Cardiac muscle cell (in vitro differentiated cells and primary cell): Measurements from ENCODE around the gene TMEM109. TPM values are rescaled to one million over a fixed set of nuclear protein-coding genes. Genes with fewer than 3 reads are reported as not detected.

ENCODE experiments used
- DNase-seq, 2 donors: peaks; one replicate each; pipeline versions ENCODE4 v3.0.0 to v3.0.0-alpha.2; 2010 to 2017; ENCODE audit warnings: low read depth in 1 of 2, low spot score in 1 of 2
- H3K27ac ChIP-seq: fragments of 200-600 bp; sonication (generic); 2 replicates; pipeline ENCODE4 v1.5.1; 2016
- H3K27me3 ChIP-seq: fragments of 200-600 bp; sonication (generic); 2 replicates; pipeline ENCODE4 v1.6.0; 2016; ENCODE audit warnings: control low read depth
- H3K36me3 ChIP-seq: fragments of 200-600 bp; sonication (generic); 2 replicates; pipeline ENCODE4 v1.5.1; 2016; ENCODE audit warnings: control low read depth
- H3K4me1 ChIP-seq: fragments of 200-600 bp; sonication (generic); 2 replicates; pipeline ENCODE4 v1.8.1; 2017; ENCODE audit warnings: low read depth, mild to moderate bottlenecking, mixed run types
- H3K4me3 ChIP-seq: fragments of 200-600 bp; sonication (generic); 2 replicates; pipeline ENCODE4 v1.5.1; 2016; ENCODE audit warnings: mild to moderate bottlenecking
- H3K9me3 ChIP-seq: fragments of 200-600 bp; sonication (generic); 2 replicates; pipeline ENCODE4 v1.5.1; 2017; ENCODE audit warnings: low read depth, mild to moderate bottlenecking, control low read depth
- CTCF ChIP-seq: IDR thresholded peaks from 2 replicates; pipeline ENCODE4 v1.5.1; 2012; ENCODE audit warnings: low read depth, mild to moderate bottlenecking, low read length
- polyA plus RNA-seq: library from polyadenylated mRNA; unstranded; fragments of >200 nt; fragmentation: Nextera tagmentation; extraction: Ambion mirVana; gene quantifications from 2 replicates; pipeline ENCODE4 v1.2.1, GENCODE V29; 2016
- total RNA-seq: library from RNA; depleted of rRNA; stranded (reverse); fragments of >200 nt; gene quantifications from 2 replicates; pipeline ENCODE4 v1.2.3, GENCODE V29; 2016

Gene TMEM109
- total and polyA plus RNA-seq, 2 experiments from 2014 or later, result 56.7 to 109 TPM

GRCh38 chr11:60919956-60920355, 6.0 kb downstream of the TMEM109 start:
- H3K4me3 ChIP-seq, result no peak overlapping the region
- H3K4me1 ChIP-seq, result no peaks in the 10 kb centered on the region
- no peak for TF ChIP-seq CTCF
- peak in 1 of 2 donors; percentile 45 for DNase-seq
- H3K9me3 ChIP-seq, result no peaks in the 10 kb centered on the region
- H3K36me3 ChIP-seq, result peaks cover 20% of the 10 kb centered on the region
- no peaks in the 10 kb centered on the region for H3K27me3 ChIP-seq
- H3K27ac ChIP-seq, result no peak overlapping the region

- no peak for TF ChIP-seq CTCF
- Histone ChIP-seq H3K4me1 (no peaks in the 10 kb centered on the region), H3K4me3 (no peak overlapping the region), H3K36me3 (peaks cover 20% of the 10 kb centered on the region), H3K27me3 (no peaks in the 10 kb centered on the region), H3K9me3 (no peaks in the 10 kb centered on the region), H3K27ac (no peak overlapping the region)
- no peak for DNase-seq
Measured at GRCh38 chr11:60921259-60921658, 7.3 kb downstream of the TMEM109 start.

- no peaks in the 10 kb centered on the region for H3K9me3 ChIP-seq
- peaks cover 20% of the 10 kb centered on the region for H3K36me3 ChIP-seq
- no peak overlapping the region for H3K27ac ChIP-seq
Measured at GRCh38 chr11:60921777-60922335, 7.9 kb downstream of the TMEM109 start.

GRCh38 chr11:60922906-60923305, 8.9 kb downstream of the TMEM109 start:
- Histone ChIP-seq H3K27me3 (no peaks in the 10 kb centered on the region), H3K4me1 (no peaks in the 10 kb centered on the region), H3K4me3 (no peak overlapping the region), H3K36me3 (peaks cover 22% of the 10 kb centered on the region), H3K9me3 (no peaks in the 10 kb centered on the region), H3K27ac (no peak overlapping the region)
- TF ChIP-seq CTCF, result no peak
- no peak for DNase-seq

More at GRCh38 chr11:60921777-60922335, 7.9 kb downstream of the TMEM109 start:
- no peaks in the 10 kb centered on the region for H3K4me1 ChIP-seq
- no peak for TF ChIP-seq CTCF
- H3K27me3 ChIP-seq, result no peaks in the 10 kb centered on the region
- no peak overlapping the region for H3K4me3 ChIP-seq
- DNase-seq, result no peak

GRCh38 chr11:60923326-60923725, 9.4 kb downstream of the TMEM109 start:
- no peak overlapping the region for H3K4me3 ChIP-seq
- H3K27ac ChIP-seq, result no peak overlapping the region
- H3K36me3 ChIP-seq, result peaks cover 26% of the 10 kb centered on the region
- no peak for DNase-seq
- no peak for TF ChIP-seq CTCF
- no peaks in the 10 kb centered on the region for H3K9me3 ChIP-seq
- H3K4me1 ChIP-seq, result no peaks in the 10 kb centered on the region
- no peaks in the 10 kb centered on the region for H3K27me3 ChIP-seq

- H3K9me3 ChIP-seq, result no peaks in the 10 kb centered on the region
- no peak overlapping the region for H3K4me3 ChIP-seq
- no peak for TF ChIP-seq CTCF
- no peak for DNase-seq
- H3K4me1 ChIP-seq, result no peaks in the 10 kb centered on the region
- peaks cover 27% of the 10 kb centered on the region for H3K36me3 ChIP-seq
- H3K27ac ChIP-seq, result no peak overlapping the region
- H3K27me3 ChIP-seq, result no peaks in the 10 kb centered on the region
Measured at GRCh38 chr11:60923800-60924109, 9.8 kb downstream of the TMEM109 start.
